NCI-H510A (cell line): ENCODE results near the gene BCAS3.

Experiments
- DNase-seq: peaks from one replicate; lab custom pipeline; 2025; lab: John Stamatoyannopoulos, UW

Gene BCAS3

GRCh38 chr17:61383689-61384201, 706.1 kb downstream of the BCAS3 start:
- no peak for DNase-seq

GRCh38 chr17:61384354-61384691, 706.7 kb downstream of the BCAS3 start:
- DNase-seq, result no peak

GRCh38 chr17:61384692-61385576, 707.3 kb downstream of the BCAS3 start:
- DNase-seq, result no peak

GRCh38 chr17:61385577-61386236, 708.1 kb downstream of the BCAS3 start:
- DNase-seq, result no peak

- no peak for DNase-seq
Measured at GRCh38 chr17:61386251-61386650, 708.6 kb downstream of the BCAS3 start.

DNA sequence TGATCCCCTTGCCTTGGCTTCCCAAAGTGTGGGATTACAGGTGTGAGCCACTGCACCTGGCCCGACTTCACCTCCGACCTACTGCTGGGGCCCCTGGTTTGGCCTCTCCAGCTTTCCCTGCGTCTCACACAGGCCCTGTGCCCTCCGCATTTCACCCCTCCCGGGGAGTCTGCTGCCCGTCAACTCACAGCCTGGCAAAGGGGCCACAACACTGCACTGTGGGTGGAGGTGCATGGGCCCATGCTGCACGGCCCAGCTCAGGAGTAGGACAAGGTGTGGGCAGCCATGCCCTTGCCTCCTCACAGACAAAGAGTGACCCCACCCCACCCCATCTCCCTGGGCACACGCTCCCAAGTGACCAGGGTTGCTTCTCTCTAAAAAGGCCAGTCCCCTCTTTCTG, 709.4 kb downstream of the BCAS3 start:
- no peak for DNase-seq

GRCh38 chr17:61387511-61388305, 710.1 kb downstream of the BCAS3 start:
- DNase-seq, result no peak

DNA sequence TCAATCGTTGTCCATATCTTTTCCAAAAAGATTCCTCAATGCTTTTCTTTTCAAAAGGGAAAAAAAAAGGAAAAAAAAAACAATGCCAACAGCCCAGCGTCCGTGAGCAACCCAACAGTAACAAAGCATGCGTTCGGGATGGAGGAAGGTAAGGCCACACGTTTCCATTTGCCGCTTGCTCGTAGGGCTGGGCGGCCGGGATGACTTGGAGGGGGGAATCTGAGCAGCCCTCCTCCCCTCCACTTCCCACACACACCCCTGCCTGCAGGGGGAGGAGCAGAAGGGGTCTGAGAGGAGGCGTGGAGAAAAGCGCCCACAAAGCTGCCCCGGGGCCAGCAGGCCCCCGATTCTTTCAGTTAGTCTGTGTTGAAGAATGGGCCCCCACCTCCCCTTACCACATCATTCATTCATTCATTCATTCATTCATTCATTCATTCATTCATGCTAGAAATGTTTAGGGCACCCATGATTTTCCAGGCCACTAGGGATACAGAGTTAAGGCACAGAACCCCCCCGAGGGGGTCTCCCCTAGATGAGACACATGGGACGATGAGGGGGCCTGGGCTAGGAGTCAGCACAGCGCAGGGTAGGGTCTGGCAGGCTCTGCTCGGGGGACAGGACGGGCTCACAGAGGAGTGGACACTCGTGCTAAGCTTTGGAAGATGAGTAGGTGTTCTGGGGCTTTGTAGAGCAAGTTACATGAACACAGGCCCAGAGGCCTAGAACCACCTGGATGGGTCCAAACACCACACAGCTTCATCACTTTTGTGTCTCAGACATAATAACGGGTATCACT, 711.1 kb downstream of the BCAS3 start:
- no peak for DNase-seq

- DNase-seq, result no peak
Measured at GRCh38 chr17:61389670-61390478, 712.2 kb downstream of the BCAS3 start.

DNA sequence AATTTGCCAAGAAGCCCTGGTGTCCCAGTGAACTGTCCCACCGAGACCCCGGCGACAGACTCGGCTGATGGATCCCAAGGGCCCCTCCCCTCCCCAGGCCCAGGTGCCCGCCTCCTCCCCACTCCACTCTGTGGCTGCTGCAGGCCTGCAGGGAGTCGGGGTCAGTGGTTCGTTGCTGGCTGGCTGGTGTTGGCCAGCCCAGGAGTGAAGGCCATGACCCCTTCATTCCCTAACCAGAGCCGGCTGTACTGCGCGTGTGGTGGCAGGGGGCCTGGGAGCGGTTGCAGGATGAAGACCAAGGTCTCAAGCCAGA, 712.8 kb downstream of the BCAS3 start:
- DNase-seq, result no peak

DNA sequence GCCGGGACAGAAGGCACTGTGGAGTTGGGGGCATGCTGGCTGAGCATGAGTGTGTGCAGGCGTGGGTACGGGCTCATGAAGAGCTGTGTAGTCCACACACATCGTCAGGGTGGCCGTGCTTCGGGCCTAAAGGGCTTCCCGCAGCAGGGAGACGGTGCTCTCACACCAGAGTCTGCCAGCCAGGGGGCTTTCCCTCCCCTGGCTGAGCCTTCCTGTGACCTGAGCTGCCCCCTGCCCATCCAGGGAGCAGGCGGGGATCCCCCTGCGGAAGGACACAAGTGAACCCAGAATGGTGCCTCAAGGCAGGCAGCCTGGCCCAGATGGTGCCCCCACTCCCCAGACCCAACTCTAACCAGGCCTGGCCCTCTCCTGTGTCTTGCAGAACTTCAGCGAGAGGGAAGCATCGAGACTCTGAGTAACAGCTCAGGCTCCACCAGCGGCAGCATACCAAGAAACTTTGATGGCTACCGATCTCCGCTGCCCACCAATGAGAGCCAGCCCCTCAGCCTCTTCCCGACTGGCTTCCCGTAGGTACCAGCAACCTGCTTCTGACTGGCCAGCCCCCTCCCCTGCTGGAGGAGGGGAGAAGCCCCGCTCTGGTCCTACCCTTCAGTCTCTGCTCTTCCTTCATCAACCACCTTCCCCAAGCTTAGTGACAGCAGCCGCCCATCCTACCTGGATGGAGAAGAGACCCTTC, 714.1 kb downstream of the BCAS3 start:
- no peak for DNase-seq

- DNase-seq, result no peak
Measured at GRCh38 chr17:61392679-61393078, 715.0 kb downstream of the BCAS3 start.

- DNase-seq, result no peak
Measured at GRCh38 chr17:61393550-61393903, 715.9 kb downstream of the BCAS3 start.

DNA sequence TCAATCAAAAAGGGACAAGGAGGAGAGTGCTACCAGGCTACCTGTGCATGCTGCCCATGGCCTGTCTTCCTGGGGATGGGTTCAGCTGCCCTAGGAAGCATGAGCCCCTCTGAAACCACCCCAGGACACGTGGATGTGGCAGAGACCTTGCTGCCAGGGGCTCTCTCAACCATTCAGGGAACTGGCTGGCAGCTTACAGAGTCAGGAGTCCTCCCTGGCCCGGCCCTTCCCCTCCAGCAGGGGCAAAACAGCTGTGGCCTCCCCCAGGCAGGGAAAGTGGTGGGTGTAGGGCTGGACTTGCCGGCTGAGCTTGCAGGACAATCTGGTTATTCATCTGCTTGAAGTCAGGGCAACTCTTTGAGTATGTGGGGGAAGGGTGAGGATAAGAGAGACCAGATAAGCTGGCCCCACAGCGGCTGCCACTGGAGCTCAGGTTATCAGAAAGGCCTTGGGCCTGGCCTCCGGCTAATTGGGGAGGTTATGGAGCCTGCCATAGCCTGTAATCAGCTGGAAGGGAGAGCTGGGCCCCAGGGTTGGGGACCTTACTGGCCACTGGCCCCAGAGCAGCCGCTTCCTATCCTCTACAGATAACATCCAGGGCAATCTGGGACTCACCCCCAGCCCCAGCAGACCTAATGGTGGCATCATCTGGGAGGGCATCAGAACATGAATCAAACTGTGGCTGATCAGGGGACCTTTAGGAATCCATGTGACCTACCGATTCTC, 716.4 kb downstream of the BCAS3 start:
- no peak for DNase-seq

DNA sequence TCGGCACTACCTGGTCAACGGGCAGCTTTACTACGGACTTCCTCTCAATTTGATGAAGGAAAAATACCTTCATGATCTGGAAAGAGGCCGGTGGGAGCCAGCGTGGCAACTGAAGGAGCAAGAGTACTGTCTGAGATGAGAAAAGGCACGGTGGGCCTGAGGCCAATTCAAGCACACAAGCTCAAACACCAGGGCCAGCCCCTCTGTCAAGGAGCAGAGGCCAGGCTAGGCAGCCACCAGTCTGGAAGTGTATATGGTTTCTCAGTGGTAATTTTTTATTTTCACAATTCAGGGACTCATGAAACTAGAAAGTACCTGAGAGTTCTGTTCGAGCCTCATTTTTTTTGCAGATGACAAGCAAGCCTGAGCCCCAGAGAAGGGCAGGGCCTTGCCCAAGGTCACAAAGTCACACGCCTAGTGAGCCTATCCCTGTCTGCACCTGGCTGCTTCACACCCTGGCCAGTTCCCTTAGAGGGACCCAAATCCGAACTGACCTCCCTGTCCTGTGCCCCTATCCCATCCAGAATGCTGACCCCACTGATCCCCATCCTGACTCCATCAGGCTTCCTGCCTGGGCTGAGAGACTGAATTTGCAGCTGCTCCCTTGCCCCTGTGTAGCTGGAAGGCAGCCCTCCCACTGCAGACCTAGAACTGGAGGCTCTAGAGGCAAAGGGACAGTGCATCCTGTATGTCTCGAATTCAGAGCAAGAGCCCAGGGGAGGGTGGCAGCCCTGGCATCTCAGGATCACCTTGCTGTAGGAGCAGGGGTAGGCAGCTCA, 717.2 kb downstream of the BCAS3 start:
- no peak for DNase-seq

DNA sequence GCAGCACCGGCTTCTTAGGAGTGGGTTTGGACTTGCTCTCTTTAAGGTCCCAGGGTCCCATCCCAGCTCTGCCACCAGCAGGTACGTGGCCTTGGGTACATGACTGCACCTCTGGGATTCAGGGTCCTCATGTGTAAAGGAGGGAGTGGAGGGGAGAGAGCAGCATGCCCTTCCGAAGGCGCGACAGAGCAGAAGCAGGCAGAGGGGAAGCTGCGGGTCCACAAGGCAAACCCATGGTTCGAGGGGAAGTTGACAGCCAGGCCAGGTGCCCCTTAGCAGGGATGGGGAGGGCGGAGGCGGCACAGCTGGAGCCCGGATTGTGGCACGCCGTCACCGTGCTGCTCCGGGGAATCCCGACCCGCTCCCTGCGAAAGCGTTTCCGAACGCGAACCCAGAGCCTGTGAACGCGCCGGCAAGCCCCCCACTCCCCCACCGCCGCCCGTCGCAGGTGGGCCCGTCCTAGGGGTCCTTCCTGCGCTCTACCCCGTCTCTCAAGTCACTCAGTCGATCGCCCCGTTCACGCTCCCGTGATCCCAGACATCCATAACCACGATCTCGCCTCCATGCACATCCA, 717.8 kb downstream of the BCAS3 start:
- DNase-seq, result no peak

GRCh38 chr17:61395983-61396585, 718.4 kb downstream of the BCAS3 start:
- no peak for DNase-seq

GRCh38 chr17:61396586-61397085, 719.0 kb downstream of the BCAS3 start:
- no peak for DNase-seq
